GM19193 (cell line): ENCODE measurements around the gene AKIRIN2.

ENCODE experiments used
- POLR2A ChIP-seq: IDR thresholded peaks from 4 replicates; pipeline ENCODE4 v1.6.1; 2011; ENCODE audit not compliant: insufficient read depth, insufficient read length; ENCODE audit errors: extremely low read depth

AKIRIN2 gene

DNA sequence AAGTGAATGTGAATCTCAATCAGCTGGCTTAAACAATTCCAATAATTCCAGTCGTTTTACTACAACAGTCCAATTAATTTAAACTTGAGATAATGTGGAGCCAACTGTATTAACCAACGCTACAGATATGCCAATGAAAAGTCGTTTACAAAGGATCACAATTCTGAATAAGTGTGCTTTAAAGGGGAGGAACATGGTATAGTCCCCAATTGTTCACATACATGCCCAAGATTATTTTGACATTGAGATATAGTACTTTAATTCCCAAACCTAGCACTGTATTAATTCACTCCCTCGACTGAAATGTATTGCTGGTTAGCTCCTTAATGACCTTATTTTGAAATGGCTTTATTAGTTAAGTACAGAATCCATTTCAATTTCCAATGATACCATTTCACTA lies 2.5 kb downstream of the AKIRIN2 start:
- TF ChIP-seq POLR2A: no peak

DNA sequence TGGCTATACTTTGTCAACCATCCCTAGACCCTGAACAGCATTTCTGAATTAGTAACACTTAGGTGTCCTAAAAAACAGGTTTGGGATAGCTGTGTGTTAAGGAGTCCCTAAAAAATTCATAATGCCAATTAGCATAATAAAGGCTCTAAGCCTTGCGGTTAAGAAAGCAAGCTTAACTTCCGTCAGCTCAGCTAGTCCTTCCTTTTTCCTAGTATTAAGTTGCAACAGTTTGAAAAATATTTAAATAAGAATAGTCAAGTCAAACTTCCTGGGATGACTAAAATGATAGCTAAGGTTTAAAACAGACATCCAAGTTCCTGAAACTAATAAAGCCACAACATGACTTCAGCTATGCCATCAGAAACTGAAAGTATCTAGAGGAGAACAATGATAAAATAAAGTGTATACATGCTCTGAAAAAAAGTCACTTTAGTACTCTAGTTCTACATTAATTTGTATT lies 3.5 kb downstream of the AKIRIN2 start:
- TF ChIP-seq POLR2A: no peak

DNA sequence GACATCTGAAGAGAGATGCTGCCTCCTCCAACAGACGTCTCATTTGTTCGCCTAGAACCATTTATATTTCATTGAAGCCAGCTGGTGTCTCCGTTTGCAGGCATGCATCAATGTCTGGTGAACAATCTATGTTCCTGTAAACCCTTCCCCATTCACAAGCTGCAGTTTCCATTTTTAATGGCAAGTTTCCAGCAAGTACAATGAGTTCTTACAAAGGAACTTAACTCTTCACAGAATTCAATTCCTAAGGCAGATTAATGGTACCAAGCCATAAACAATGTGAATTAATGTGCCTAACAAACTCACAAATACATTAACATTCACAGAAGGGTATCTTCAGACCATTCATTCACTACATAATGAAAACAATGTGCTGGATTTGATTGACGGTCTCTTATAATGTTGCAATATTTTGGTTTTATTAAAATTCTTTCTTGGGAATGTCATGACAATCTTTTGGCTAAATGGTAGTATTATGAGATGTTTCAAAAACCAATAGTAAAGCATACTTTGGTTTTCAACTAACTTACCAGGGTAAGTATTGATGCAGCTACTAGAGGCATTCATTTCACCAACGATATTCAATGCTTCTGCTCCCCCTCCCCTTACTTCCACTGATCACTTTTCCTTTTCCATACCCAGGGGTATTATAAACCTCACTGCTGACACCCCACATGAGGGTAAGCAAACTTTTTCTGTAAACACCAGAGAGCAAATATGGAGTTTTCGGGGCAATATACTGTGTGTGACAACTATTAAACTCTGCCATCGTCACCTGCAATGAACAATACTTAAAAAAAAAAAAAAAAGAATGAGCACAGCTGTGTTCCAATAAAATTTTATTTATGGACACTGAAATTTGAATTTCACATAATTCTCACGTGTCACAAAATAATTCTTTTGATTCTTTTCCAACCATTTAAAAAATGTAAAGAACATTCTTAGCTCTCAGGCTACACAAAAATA lies 4.2 kb downstream of the AKIRIN2 start:
- no peak for TF ChIP-seq POLR2A

DNA sequence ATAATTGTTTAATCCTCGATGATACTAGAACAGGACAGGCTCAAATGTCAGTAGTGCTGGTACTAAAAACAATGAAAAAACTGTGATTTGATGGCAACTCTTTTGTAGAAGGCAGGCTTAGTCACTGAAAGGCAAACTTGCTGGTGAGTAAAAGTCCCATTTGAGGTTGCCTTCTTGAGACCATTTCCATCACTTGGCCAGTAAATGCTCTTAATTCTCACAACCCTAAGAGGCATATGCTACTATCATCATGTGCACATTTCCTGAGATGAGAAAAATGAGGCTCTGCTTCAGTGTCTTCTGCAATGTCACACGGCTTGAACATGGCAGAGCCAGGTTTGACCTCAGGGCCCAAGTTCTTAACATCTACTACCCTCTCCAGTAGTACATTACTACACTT lies 9.9 kb downstream of the AKIRIN2 start:
- TF ChIP-seq POLR2A: no peak

DNA sequence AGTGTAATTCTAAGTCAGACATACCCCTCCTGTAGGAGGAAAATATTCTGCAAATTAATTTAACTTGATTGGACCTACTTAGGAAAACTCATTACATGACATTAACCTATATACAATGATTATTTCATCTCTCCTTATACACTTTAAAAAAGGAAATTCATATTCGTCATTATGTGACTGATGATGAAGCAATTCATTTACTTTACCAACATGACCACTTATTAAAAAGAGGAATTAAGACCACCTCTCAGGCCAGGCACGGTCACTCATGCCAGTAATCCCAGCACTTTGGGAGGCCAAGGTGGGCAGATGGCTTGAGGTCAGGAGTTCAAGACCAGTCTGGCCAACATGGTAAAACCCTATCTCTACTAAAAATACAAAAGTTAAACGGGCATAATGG lies 11.6 kb downstream of the AKIRIN2 start:
- no peak for TF ChIP-seq POLR2A

DNA sequence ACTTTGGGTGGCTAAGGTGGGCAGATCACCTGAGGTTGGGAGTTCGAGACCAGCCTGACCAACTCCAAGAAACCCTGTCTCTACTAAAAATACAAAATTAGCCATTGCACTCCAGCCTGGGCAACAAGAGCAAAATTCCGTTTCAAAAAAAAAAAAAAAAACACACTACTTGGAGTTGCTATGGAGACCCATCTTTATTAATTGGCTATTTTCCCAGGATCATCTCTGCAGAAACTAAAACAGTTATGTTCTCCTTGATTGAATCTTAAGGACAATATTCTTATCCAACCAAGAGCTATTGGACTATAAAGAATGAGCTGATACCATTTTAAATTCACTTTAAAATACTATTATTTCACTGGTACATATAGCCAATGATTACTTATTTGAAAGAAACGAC lies 14.7 kb downstream of the AKIRIN2 start:
- TF ChIP-seq POLR2A: no peak

DNA sequence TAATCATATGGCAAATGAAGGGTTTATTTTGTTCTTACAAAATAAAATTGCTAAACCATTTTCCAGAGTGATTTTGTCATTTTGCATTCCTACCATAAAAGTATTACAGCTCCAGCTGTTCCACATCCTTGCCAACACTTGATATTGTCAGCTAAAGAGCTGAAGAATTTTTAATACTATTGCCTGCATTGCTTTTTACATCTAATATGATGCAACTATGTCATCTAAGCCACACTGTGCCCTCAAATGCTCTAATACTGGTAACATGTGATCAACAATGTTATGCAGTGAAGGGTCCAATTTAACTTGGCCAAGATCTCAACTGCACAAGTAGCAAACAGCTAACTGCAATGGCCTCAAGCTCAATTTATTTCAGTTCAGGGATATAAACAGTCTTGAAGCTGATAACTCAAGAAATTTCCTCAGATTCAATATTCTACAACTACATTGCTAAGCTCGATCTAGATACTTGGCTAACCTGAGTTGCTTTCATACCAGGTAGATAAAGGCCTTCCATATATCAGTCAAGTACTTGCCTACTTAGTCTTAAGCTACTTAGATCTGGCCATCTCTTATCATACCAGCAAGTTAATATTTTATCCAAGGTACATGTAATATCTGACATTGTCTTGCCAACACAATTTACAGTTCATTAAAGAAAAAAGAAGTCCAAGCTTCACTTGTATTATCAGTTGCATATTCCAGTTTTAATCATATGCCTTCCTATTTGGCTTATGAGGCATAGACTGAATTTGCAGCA lies 17.0 kb downstream of the AKIRIN2 start:
- TF ChIP-seq POLR2A: no peak

DNA sequence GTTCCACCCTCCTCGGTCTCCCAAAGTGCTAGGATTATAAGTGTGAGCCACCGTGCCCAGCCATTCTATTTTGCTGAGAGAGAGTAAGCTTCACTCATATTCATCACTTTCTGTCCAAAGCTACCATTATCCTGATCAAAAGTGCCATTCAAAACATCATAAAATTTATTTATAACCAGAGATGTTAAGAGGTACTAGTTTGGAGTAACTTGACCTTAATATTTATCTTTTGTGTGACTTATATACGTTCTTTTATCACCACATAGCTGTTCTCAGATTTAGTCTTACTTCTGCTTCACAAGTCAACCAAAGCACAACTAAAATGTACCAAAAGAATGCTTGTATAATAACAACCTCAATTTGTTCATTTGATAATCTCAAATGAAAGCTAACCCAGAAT lies 18.1 kb downstream of the AKIRIN2 start:
- no peak for TF ChIP-seq POLR2A

DNA sequence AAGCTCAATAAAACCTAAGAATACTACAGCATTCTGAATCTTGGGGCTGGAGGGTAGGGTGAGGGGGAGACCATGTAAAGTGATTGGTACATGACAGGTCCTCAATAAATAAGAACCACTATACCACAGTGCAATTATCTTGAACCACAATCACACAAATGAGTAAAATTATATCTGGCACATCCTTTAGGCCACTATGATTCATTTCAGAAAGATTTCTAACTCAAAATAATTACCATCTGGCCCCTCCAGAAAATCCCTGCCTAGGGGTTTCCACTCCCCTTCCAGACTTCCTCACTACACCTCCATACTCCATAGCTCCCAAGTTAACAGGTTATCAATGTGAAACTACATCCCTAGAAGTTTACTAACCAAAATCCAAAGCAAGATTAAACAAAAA lies 19.7 kb downstream of the AKIRIN2 start:
- no peak for TF ChIP-seq POLR2A

DNA sequence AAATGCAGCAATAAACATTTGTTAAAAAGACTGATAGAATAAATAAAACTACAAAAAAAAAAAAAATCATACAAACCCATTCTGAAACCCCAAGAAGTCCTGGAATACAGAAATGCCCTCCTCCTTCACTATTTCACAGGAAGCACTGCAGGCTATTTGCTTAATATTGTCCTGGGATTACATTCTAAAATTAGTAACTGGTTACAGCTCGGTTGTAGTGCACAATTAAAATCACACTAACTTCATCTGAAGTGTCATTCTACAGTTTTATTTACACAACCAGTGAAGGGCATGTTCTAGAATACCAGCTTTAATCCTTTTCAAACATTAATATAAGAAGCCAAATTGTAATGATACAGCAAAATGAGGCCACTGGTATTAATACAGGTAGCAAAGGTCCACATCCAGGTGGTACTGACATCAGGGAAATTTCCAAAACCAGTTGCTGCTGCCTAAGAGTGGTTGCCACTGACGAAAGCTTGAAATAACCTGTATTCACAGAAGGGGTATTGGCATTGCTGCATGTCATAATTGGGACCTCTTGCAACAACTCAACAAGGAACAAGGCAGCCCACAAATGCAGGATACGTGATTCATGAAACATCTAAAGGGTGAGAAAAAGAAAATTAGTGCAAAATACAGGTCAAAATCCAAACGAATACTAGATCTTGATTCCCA lies 26.9 kb downstream of the AKIRIN2 start:
- no peak for TF ChIP-seq POLR2A

DNA sequence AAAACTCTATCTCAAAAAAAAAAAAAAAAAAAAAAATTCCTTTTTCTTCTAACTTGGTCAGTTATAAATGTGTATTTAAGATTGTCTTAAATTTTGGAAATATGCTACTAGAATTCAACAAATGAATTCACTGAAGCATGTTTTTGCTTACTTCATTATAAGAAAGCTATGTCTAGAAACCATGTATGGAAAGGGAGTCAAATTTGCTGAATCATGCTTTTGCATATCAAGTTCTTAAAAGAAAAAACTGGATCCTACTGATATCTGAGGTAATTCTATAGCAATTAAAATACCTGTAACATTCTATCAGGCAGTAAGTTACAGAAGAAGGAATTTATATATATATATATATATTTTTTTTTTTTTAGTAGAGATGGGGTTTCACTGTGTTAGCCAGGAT lies 27.7 kb downstream of the AKIRIN2 start:
- TF ChIP-seq POLR2A: no peak

DNA sequence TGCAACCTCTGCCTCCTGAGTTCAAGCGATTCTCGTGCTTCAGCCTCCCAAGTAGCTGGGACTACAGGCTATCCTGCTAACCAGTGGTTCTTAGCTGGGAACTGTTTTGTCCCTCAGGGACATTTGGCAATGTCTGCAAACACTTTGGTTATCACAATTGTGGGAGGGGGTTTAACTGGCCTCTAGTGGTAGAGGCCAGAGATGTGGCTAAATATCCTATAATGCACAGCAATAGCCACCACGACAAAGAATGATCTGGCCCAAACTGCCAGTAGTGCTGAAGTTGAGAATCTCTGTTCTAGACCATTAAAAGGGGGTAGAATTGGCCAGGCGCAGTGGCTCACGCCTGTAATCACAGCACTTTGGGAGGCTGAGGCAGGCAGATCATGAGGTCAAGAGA lies 28.8 kb downstream of the AKIRIN2 start:
- no peak for TF ChIP-seq POLR2A

DNA sequence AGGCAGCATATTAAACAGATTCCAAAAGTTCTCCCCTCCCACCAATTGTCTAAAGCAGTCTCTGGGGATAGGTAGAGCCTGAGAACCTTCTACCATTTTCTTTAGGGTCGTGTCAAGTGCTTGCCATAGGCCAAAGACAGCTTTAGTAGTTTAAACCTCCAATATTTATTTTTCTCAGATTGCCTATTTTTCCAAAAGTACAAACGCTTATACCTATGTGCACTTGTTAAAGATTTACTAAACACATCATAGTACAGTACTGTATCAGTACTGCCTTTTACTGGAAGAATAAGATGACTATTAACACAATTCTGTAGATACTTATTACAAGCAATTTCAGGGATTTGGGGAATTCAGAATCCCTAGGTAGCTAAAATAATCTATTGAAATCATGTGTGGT lies 29.4 kb downstream of the AKIRIN2 start:
- TF ChIP-seq POLR2A: no peak

DNA sequence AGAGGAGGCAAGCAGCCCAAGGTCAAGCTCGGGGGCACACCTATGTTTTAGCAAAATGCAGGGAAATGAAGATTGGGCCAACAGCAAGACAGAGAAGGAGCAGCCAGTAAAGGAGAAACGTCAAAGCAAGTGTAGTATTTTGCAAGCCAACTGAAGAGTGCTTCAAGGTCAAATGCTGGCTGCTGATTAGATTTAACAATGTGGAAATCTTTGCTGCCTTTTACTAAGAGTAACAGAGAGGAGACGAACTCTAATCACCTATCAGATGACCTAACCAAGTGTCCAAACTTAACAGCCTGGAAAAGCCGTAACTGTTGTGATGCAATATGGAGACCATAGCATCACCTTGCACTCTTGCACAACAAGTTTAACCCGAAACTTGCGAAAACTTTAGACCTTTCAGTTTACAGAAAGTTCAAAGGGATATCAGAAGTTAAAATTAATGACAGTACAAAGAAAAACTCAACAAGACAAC lies 30.4 kb downstream of the AKIRIN2 start:
- TF ChIP-seq POLR2A: no peak

DNA sequence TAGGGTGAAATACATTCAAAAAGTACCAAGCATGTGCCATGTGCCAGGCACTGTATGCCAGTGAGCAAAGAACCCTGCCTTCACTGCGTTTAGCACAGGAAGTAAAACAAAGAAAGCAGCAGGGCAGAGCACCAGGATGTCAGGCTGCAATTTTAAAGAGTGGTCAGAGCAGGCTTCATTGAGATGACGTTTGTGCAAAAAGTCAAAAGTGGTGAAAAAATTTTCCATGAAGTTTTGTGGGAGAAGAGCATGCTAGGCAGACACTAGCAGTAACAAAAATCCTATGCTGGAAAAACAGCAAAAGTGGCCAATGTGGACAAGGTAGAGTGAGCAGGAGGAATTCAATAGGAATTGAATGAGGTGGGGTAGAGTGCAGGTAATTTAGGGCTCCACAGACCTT lies 31.3 kb downstream of the AKIRIN2 start:
- no peak for TF ChIP-seq POLR2A
